ENCODE data around the gene HOXB5.

The HOXB5 gene

GRCh38 chr17:48553826-48554225, 39.8 kb downstream of the HOXB5 start:
- TF ChIP-seq CTCF (IDR thresholded peaks at IDR 0.05; ENCODE audit: low read length, missing control alignments): no peak
- H3K4me3 ChIP-seq (replicated peaks; ENCODE audit: low read depth, low read length): no peak overlapping the region
- no peak for DNase-seq (ENCODE audit: low read depth)

GRCh38 chr17:48553190-48553547, 40.4 kb downstream of the HOXB5 start:
- TF ChIP-seq CTCF (IDR thresholded peaks at IDR 0.05; ENCODE audit: low read length, missing control alignments): no peak
- no peak for DNase-seq (ENCODE audit: low read depth)
- no peak overlapping the region for H3K4me3 ChIP-seq (replicated peaks; ENCODE audit: low read depth, low read length)

GRCh38 chr17:48552466-48553189, 41.0 kb downstream of the HOXB5 start:
- H3K4me3 ChIP-seq (replicated peaks; ENCODE audit: low read depth, low read length): no peak overlapping the region
- DNase-seq (ENCODE audit: low read depth): no peak
- TF ChIP-seq CTCF (IDR thresholded peaks at IDR 0.05; ENCODE audit: low read length, missing control alignments): no peak

GRCh38 chr17:48551596-48552465, 41.7 kb downstream of the HOXB5 start:
- no peak for DNase-seq (ENCODE audit: low read depth)
- no peak for TF ChIP-seq CTCF (IDR thresholded peaks at IDR 0.05; ENCODE audit: low read length, missing control alignments)
- no peak overlapping the region for H3K4me3 ChIP-seq (replicated peaks; ENCODE audit: low read depth, low read length)

- no peak for DNase-seq (ENCODE audit: low read depth)
- H3K4me3 ChIP-seq (replicated peaks; ENCODE audit: low read depth, low read length): no peak overlapping the region
- TF ChIP-seq CTCF (IDR thresholded peaks at IDR 0.05; ENCODE audit: low read length, missing control alignments): no peak
Observed at GRCh38 chr17:48551214-48551555, 42.4 kb downstream of the HOXB5 start.

GRCh38 chr17:48550502-48551213, 42.9 kb downstream of the HOXB5 start:
- H3K4me3 ChIP-seq (replicated peaks; ENCODE audit: low read depth, low read length): no peak overlapping the region
- DNase-seq (ENCODE audit: low read depth): no peak
- TF ChIP-seq CTCF (IDR thresholded peaks at IDR 0.05; ENCODE audit: low read length, missing control alignments): no peak
